ENCODE results near the gene RIN2.
"Not testable (repeated sequence)": the region's sequence is repeated elsewhere in the genome, so short reads cannot be mapped to it uniquely, and the experiment has no call there.

RIN2 gene

DNA sequence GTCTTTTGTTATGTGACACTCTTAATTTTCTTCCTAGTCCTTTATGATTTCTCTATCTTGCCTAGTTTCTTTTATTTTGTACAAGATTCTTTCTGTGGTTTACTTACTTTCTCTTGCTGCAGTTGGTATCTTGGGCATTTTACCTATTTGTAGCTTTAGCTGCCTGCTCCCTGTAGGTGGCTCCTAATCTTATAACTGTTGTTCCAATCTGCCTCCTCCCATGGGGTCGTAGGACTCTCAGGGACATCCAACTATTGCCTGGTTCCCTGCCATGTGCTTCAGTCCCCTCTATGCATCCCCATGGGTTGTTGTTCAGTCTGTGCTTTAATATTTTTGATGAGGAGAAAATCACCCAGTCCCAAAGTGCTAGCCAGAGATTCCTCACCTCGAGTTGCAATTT lies 31.4 kb downstream of the RIN2 start:
- no peak for DNase-seq

DNA sequence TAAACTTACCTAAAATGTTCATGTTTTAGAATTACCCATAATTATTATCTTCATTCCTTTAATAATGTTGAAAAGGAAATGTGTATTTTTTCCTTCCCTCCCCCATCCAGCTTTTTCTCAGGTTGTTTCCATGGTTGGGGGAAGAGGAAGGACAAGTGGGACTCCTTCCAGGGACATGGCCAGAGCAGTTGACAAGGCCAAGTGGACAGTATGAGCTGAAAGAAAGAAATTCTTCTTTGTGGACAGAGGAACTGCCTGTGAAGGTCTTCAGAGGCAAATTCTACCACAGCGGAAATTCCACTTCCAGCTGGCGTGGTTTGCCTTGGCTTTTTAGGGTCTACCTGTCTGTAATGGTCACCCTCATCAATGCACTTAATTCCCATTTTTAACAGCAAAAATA lies 33.8 kb downstream of the RIN2 start:
- DNase-seq: no peak

DNA sequence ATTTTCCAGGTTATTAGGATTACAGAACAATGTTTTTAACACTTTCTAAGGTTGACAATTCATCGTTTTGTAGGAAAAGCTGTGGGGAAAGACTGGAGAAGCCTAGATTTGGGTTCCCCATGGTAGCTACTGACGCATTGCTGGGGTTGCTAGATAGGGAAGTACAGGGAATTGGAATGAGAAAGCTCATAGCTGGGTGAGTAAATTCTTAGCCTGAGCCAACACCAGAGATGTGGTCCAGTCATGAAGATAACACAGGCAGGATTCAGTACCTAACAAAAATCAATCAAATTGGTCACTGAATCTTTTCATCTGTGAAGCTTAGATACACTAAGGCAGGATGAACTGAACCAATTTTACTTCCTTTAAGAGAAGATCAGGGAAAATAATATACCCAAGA lies 35.7 kb downstream of the RIN2 start:
- DNase-seq: no peak

DNA sequence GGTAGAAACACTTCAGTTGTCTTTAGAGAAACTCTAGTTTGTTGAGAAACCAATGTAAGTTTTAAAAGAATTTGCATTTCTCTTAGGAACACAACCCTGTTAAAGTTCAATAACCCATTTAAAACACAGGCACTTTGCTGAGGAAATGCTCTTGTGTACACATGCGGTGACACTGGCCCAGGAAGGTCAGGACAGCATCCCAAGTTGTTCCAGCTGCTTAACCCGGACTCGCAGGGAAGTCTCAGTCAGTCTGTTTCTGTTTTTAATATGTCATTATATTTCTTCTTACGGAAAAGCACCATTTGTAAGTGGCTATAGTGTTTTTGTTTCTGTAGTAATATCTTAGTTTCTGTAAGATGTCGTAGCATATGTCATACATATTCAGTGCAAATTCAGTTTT lies 36.9 kb downstream of the RIN2 start:
- no peak for DNase-seq

DNA sequence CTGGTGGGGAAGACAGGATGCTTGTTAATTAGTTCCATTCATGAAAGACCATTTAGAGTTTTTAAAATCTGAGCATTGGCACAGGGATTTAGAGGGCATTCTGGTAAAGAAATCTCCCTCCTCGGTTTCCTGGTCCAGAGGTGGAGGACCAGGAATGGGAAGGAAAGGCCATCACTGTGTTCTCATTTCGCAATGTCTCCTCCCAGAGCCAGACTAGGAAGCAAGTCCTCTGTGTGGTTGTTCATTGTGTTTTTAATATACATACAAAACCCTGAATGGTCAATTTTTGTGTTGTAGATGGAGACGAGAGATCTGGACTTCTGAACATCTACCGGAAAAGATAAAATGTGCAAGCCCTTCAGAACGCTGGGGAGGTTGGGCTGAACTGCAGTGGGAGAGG lies 41.3 kb downstream of the RIN2 start:
- no peak for DNase-seq

DNA sequence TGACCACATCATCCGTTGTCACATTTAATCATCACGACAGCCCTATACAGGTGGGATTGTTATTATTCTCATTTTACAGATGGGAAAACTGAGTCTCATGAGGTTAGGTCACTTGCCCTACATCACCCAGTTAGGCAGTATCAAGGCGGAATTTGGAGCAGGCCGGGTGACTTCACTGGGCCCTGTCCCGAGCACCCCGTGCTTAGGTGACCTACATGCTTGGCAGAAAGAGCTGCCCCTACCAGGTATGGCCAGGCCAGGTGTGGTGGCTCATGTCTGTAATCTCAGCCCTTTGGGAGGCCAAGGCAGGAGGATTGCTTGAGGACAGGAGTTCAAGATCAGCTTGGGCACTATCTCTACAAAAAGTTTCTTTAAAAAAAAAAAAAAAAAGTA lies 44.0 kb downstream of the RIN2 start:
- DNase-seq: no peak

DNA sequence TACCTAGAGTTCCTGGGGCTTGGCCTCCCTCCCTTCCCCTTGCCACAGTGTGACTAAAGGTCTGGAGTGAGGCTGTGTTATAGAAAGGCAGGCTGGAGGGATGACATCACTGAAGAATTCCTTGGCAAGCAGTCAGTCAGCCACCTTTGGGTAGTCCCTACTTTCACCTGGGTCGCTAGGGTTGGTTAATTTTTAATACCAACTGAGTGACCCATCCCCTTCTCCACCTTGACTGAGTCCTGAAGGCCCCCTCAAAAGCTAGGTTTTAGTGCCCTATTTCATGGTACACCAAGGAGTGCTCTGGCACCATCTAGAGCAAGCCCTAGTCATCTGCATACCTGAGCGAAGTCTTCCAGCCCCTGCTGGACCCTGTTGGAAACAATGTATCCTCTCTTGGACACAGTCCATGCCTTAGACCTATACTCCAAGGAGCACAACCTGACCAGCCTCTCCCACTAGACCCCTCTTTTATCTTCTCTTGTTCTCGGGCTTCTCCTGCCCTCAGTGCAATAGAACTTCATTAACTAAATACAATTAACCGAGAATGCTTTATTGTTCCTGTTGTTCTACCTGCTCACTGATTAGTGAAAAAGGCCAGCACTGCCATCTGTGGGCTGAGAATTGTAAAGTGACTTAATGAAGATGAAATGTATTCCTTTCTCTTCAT lies 44.6 kb downstream of the RIN2 start:
- DNase-seq: no peak

DNA sequence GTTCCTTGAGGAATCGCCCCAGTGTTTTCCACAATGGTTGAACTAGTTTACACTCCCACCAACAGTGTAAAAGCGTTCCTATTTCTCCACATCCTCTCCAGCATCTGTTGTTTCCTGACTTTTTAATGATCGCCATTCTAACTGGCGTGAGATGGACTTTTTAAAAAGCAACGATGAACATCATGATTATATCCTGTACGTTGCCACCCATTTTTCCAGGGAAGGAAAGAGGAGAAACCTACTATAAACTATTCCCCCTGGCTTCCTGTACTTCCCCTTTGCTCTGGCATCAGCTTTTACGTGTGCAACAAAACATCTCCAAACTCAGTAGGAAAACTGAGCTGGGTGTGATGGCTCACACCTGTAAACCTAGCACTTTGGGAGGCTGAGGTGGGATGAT lies 48.2 kb downstream of the RIN2 start:
- DNase-seq: not testable (repeated sequence)

DNA sequence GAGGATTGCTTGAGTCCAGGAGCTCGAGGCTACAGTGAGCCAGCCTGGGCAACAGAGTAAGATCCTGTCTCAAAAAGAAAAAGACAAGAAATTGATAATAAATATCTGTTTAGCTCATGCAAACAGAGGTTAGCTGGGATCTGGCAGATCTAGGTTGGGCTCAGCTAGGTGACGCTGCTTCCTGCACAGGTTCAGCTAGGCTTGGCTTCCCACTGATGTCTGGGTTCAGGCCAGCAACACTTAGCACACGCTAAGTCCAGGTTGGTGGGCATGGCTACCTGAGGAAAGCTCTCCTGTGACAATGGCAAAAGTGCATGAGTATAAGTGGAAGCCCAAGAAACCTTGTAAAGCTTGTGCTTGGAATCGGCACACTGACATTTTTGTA lies 48.7 kb downstream of the RIN2 start:
- no peak for DNase-seq

DNA sequence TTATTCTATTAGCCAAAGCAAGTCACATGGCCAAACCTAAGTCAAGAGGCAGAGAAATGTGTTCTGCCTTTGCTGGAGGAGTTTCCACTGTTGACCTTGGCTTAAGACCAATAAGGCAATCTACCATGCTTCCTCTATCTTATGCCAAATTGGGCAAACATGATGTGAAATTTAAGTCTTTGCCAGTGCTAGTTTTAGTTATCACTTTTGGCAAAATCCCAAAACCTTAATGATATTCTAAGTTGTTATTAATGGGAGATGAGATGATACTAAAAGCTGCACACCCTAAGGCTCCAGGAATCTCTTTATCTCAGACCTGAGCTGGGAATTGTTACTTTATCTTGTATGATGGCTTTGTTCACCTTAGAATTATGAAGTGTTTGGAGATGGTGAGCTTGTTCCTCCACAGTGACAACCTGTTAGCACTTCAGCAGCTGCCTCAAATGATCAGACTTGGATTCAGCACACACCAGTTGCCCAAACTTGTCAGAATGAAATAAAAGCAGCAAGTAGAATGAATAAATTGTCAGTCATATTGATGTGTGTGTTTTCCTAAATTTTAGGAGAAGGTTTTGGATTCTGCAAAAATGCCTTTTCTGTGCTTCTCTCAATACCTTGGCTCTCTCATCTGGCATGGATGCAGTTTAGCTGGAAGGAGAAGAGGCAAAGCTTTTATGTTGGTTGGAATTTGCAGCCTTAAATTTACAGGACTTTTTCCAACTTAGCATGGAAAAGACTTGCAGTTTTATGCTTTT lies 49.3 kb downstream of the RIN2 start:
- DNase-seq: no peak

Measured in stimulated activated naive CD4-positive, alpha-beta T cell (primary cell).